GM18502 (cell line): ENCODE data around the gene ATP2A1.
A peak's percentile ranks its signal among the peaks of the same experiment; 100 is the strongest.
"Not testable (repeated sequence)": the region's sequence is repeated elsewhere in the genome, so short reads cannot be mapped to it uniquely, and the experiment has no call there.

Experiments
- ATAC-seq: cut with Tn5 transposase; IDR thresholded peaks from one replicate; pipeline ENCODE4 v1.9.1; 2021; ENCODE audit warnings: mild to moderate bottlenecking; ENCODE audit not compliant: unreplicated experiment, poor library complexity

Gene ATP2A1

DNA sequence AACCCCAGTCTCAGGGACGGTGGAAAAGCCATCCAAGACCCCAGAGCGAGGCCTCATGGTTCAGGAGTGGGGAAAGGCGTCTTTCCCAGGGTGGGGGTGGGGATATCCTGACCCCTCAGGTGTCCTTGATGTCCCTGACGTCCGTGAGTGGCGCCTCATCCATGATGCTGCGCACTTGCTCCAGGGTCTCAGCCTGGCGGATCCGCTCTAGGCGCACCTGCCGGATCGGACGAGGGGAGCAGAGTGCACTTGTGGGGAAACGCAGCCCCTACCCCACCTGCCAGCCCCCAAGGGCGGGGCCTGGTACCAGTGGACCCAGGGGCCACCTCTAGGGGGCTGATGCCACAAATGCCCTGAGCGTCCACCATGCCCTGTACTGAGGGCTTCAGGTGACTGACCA lies 26.5 kb downstream of the ATP2A1 start:
- ATAC-seq, result no peak

DNA sequence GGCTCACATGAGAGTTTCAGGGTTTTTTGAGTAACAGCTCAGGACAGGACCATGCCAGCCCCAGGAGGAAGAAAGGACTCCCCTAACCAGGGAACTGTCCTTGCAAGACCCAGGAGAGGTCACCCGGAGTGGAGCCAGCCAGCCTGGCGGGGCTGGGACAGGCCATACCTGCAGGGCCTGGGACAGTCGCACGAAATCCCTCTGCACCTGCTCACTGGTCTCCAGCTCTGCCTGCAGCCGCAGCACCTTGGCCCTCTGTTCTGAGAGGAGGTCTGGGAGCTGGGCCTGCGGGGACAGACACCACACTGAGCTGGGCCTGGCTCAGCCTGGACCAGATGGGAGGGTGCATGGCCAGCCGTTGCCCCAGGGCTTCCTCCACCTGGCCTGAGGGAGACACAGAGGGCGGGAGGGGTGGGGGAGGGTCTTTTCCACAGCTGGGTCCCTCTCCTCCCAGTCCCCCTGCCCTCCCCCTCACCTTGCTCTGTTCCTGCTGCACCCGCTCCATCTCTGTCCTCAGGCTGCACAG lies 27.0 kb downstream of the ATP2A1 start:
- no peak for ATAC-seq

DNA sequence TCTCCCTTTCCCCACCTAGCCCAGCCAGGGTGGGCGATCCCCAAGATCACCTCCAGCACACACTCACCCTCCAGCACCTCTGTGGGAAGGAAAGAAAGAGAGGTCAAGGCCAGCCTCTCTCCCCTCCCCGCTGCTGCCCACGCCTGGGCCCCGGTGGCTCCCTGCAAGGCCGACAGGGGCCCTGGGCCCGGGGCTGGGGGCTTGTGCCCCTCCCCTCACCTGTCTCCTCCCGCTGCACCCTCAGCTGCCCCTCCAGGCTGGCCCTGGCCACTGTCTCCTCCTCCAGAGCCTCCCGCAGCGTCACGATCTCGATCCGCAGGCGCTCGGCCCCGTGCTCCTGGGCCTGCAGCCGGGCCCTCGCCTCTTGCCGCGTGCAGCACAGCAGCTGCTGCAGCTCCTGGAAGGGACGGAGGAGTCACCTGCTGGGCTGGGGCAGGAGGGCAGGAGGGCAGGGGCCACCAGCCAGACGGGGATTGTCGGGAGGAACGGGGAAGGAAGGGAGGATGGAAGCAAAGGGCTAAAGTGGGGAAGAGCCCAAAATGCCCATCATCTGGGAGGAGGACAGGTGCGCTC lies 27.6 kb downstream of the ATP2A1 start:
- no peak for ATAC-seq

DNA sequence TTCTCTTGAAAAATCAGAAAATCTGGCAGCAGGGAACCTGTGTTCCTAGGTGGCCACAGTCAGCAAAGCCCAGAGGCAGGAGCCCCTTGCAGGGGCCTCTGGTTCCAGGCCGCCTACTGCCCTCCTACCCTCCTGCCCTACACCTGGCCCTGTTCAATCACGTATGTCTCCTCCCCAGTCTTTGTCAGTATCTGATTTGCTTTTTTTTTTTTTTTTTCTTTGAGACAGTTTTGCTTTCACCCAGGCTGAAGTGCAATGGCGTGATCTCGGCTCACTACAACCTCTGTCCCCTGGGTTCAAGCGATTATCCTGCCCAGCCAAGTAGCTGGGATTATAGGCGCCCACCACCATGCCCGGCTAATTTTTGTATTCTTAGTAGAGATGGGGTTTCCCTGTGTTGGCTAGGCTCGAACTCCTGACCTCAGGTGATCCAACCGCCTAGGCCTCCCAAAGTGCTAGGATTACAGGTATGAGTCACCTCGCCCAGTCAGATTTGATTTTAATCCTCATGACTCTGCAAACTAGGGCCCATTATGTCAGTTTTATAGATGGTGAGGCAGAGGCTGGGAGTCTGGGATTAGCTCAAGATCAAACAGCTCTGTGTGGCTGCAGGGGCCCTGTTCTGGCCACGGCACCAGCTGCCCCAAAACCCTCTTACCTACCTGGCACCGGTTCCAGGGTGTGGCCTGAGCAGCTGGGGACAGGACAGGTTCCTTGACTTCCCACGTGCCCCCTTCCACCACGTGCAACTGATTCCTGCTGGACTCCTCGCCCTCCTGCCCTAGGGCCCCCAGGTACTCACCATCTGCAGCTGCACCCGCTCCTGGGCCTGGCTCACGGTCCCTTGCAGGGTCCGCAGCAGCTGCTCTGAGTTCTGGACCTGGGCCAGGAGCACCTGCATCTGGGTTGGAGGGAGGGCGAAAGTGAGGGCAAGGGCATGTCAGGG lies 32.1 kb downstream of the ATP2A1 start:
- no peak for ATAC-seq

DNA sequence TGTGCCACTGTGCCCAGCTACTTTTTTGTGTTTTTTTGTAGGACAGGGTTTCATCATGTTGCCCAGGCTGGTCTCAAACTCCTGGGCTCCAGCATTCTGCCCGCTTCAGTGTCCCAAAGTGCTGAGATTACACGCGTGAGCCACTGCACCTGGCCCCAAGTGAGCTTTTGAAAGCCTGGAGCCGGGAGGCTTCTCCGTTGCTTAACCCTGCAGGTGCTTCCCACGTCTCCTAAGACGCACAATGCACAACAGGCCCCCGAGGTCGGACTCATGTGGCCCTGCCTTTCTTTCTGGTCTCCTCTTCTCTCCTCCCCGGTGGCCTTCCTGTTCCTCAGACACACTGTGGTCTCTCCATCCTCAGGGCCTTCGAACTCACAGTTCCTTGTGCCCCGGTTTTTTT lies 34.3 kb downstream of the ATP2A1 start:
- no peak for ATAC-seq

DNA sequence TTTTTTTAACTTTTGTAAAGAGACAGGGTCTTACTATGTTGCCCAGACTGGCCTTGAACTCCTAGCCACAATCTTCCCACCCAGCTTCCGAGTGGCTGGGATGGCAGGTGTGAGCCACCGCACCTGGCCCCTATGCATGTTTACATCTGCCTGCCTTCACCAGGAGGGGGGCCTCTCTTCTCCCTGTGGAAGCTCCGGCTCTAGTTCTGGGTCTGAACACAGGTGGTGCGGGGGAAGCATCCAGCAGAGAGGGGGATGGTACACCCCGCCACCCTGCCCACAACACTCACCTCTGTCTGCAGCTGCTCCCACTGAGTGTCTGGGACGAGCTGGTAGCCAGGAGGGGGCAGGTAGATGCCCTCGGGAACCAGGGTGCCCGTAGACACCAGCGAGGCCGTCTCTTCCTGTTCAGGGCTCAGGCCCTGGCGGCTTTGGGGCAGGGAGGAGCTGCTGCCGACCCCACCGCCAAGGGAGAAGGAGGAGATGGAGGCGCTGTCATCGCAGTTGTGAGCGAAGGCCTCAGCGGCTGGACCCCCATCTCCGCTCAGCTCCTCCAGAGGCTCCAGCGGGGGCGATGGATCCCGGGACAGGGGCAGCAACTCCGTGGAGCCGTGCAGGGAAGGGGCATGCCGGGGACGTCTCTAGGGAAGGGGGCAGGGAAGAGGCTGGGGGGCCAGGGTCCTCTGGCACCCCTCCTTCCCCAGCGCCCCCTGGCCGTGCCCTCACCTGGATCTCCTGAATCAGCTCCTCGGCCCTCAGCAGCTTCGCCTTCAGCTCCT lies 35.8 kb downstream of the ATP2A1 start:
- no peak for ATAC-seq

DNA sequence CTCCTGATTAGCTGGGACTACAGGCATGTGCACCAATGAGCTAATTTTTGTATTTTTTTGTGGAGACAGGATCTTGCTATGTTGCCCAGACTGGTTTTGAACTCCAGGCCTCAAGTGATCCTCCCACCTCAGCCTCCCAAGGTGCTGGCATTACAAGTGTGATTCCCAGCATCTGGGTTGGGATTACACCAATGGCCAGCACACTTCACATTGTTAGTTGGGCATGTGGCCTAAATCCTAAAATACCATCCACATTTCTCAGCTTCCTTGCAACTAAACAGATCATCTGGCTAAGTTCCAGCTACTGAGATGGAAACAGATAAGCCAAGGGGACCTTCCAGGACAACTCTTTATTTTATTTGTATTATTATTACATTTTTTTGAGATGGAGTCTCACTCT lies 36.9 kb downstream of the ATP2A1 start:
- ATAC-seq, result no peak

DNA sequence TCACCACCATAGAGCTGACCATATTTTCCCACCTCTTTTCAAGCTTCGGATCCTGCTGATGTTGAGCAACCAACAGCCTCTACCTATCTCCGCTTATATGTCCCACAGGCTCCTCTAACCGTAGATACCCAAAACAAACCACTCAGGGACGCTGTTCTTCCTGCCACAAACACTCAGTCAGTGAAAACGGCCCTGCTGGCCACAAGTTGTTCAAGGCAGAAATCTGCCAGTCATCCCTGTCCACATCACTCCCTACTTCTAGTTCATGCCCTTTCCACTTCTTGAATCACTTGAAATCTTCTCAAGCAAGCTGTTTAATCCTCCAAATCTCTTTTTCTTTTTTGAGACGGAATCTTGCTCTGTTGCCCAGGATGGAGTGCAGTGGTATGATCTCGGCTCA lies 38.8 kb downstream of the ATP2A1 start:
- no peak for ATAC-seq

DNA sequence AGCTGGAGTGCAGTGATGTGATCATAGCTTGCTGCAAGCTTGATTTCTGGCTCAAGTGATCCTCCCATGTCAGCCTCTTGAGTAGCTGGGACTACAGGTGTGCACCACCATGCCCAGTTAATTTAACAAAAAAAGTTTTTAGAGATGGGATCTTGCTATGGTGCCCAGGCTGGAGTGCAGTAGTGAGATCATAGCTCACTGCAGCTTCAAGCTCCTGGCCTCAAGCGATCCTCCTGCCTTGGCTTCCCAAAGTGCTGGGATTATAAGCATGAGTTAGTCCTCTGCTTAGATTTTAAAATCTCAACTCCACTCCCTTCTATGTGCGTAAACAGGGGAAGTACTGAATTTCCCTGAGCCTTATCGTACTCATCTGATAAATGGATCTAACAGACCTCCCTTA lies 40.4 kb downstream of the ATP2A1 start:
- no peak for ATAC-seq

DNA sequence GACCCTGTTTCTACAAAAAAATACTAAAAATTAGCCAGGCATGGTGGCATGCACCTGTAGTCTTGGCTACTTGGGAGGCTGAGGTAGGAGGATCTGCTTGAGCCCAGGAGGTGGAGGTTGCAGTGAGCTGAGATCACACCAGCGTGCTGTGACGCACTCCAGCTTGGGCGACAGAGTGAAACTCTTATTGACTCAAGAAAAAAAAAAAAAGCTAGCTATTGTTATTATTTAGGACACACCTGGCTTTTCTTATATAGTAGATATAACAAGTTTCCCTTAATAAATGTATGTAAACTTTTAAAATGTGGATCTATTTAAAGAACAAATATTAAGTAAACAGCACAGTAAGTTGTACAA lies 44.9 kb downstream of the ATP2A1 start:
- no peak for ATAC-seq

DNA sequence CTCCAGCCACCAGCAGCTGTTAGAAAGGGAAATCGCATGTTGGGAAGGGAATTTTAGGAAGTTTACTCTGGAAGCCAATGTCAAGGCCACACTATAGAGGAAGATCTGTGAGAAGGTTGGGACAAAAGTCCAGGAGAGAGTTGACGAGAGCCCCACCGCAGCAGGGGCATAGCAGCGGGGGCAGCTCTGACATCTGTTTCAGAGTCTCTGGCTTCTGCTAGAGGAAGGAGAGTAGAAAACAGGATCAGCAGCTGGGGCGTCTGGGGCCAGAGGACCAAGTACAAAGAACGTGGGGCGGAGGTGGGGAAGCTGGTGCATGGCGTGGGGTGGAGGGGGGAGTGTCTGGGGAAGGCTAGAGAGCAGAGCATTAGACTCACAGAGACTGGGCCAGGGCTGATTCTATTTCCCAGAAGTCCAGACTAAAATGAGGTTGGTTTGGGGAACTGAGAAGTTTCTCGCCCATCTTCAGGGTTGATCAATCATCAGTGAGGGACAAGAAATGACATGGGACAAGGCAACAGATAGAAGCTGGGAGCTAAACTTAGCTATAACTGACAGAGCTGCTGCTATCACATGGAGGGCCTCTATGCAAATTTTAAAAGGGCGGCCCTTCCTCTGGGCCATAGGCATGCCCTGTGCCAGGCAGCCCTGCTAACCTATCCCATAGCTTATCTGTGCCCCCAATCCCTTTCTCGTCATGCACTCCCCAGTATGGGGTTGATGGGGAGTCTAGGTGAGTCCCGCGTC lies 45.5 kb downstream of the ATP2A1 start:
- ATAC-seq, result peak; percentile 58

DNA sequence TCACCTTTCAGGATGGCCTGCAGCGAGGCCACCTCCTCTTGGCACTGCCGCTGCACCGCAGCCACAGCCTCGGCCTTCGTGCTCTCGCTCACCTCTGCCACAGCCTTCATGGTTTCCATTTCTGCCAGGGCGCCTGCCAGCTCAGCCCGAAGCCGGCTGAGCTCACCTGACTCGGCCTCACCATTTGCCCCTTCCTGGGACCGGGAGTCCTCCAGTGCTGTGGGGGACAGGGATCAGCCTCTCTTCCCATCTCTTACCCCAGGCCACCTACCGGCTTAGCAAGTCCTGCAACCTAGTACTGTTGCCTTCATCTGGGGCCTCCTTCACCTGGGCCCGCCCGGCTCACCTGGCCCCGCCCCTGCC lies 46.1 kb downstream of the ATP2A1 start:
- ATAC-seq, result no peak

DNA sequence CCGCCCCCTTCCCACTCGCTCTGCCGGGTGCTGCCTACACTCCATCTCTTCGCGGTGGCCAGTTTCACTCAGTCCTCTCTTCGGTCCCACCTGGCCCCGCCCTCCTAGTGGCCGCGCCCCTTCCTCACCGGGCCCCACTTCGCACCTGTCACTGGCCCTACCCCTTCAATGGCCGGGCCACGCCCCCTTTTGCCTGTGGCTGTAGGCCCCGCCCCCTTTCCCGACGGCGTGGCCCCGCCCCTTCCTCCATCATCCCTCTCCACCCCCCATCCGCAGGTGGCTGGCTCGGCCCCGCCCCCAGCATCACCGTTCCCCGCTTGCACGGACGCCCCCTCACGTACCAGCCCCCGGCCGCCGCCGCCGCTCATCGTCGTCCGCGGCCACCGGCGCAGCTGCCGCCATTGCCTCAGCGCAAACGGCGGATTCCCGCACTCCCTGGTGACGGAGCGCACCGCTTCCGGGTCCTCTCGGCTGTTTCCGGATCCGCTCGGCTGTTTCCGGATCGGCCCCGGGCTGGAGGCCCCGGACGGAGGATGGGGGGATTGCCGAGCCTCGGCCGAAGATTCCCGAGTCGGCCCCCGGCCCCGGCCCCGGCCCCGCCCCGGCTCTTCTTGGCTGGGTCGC lies 46.6 kb downstream of the ATP2A1 start, which contains the start of gene RABEP2:
TSS of gene RABEP2 (minus strand) at position 477 of the 624 bp plus-strand sequence. CDS start at position 402, 75 bp downstream.
- peak; percentile 71 for ATAC-seq

DNA sequence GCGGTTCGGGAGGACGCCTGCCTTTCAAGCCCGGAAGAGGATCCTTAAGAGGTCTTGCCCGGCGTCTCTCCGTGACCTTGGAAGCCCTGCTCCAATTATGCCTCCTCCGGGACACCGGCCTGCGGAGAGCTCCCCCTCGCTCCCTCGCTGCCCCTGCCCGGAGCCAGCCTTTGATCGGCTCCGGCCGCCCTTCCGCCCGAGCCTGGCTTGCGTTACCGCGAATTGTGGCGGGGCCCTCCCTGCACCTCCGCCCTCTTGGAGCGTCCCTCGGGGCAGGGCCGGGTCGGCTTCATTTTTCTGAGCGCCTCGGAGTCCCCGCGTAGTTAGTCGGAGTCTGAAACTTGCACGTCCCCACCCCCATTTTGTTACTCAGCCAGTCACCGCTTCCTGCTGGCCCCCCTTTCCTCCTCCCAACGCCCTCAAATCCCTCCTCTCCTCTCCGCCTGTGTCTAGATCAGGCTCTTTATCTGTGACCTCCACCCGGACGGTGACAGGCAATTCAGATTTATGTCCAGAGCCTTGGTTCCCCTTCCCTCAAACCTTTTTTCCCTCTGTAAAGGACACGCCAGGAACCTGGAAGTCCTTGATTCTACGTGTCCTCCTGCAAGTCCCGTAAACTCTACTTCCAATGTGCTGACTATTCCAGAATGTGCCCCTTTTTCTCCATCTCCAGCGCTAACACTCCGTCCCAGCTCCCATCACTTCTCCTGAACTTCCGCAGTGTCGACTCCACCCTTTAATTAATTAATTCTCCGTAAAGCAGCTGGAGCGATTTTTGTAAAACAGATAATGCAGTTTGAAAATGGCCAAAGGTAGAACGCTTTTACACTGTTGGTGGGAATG lies 47.3 kb downstream of the ATP2A1 start:
- ATAC-seq, result peak; percentile 41

DNA sequence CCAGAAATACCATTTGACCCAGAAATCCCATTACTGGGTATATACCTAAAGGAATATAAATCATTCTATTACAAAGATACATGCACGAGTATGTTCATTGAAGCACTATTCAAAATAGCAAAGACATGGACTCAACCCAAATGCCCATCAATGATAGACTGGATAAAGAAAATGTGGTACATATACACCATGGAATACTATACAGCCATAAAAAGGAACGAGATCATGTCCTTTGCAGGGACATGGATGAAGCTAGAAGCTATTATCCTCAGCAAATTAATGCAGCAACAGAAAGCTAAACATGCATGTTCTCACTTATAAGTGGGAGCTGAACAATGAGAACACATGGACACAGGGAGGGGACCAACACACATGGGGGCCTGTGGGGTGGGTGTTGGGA lies 48.0 kb downstream of the ATP2A1 start:
- ATAC-seq, result not testable (repeated sequence)

DNA sequence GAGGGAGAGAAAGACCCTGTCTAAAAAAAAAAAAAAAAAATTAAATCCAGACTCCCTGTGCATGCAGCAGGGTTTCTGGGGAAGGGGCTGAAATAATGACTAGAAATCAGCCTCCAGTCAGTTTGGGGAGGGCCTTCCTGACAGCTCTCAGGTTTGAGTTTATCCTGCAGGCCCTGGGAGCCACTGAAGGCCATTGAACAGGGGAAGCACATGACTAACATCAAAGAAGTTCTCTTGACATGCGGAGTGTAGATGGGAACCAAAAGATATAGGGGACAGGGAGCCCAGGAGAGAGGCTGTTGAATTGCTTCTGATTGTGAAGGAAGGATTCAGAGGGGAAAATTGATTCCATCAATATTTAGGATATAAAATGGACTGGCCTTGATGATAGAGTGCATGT lies 49.5 kb downstream of the ATP2A1 start:
- ATAC-seq, result no peak

DNA sequence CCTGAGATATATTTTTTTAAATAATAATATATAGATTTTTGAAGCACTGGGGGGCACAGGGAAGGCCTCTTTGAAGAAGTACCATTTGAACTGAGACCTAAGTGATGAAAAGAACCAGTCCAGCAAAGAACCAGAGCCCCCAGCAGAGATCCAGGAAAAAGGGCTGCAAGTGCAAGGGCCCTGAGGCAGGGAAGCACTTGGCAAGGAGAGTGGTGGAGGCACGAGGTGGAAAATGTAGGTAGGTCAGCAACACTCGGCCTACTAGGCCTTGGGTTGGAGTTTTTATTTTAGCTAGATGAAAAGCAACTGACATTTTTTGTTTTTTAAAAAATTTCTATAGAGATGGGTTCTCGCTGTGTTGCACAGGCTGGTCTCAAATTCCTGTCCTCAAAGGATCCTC lies 51.9 kb downstream of the ATP2A1 start:
- ATAC-seq, result no peak

DNA sequence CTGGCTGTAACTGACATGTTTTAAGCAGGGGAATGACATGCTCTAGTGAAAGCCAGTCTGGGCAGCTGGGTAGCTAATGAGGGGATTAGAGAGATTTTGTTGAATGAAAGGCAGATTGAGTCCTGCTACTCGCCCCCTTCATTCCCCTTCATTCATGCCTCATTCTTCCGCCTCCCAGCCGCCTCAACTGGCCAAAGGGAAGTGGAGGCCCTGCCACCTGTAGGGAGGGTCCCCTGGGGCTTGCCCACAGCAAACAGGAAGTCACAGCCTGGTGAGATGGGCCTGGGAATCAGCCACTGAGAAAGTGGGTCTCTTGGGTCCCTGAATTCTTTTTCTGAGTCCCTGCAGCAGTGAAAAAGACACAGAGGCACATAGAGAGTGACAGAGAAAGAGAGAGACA lies 52.4 kb downstream of the ATP2A1 start:
- ATAC-seq, result no peak

DNA sequence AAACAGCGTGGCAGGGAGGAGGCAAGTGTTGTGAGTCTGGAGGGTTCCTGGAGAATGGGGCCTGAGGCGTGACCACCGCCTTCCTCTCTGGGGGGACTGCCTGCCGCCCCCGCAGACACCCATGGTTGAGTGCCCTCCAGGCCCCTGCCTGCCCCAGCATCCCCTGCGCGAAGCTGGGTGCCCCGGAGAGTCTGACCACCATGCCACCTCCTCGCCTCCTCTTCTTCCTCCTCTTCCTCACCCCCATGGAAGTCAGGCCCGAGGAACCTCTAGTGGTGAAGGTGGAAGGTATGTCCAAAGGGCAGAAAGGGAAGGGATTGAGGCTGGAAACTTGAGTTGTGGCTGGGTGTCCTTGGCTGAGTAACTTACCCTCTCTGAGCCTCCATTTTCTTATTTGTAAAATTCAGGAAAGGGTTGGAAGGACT lies 53.5 kb downstream of the ATP2A1 start, which contains the start of gene CD19:
TSS of gene CD19 (plus strand) at position 171 of the 425 bp plus-strand sequence. CDS start at position 201, 30 bp downstream.
- no peak for ATAC-seq
